ENCODE data around the gene SSRP1.

The SSRP1 gene

GRCh38 chr11:57336111-57336666 is 497 bp upstream of the SSRP1 start:
- DNase-seq: no peak

GRCh38 chr11:57335023-57335342 is 709 bp downstream of the SSRP1 start:
- DNase-seq: no peak

- DNase-seq: no peak
Observed at GRCh38 chr11:57332694-57333440, 2.8 kb downstream of the SSRP1 start.

- no peak for DNase-seq
Observed at GRCh38 chr11:57331720-57332119, 4.0 kb downstream of the SSRP1 start.

GRCh38 chr11:57330029-57330428 is 5.7 kb downstream of the SSRP1 start:
- no peak for DNase-seq

GRCh38 chr11:57327721-57328120 is 8.0 kb downstream of the SSRP1 start:
- DNase-seq: no peak

- no peak for DNase-seq
Observed at GRCh38 chr11:57325735-57326048, 10.0 kb downstream of the SSRP1 start.

- peak; percentile 92 for DNase-seq
Observed at GRCh38 chr11:57324886-57325734, 10.6 kb downstream of the SSRP1 start, which contains the start of gene TNKS1BP1. TSS of gene TNKS1BP1 (minus strand) at chr11:57324952. CDS start at chr11:57321885, 3,067 bp downstream.

- DNase-seq: no peak
Observed at GRCh38 chr11:57324154-57324885, 11.4 kb downstream of the SSRP1 start.

- DNase-seq: no peak
Observed at GRCh38 chr11:57323855-57324153, 11.9 kb downstream of the SSRP1 start.

- no peak for DNase-seq
Observed at GRCh38 chr11:57323167-57323854, 12.4 kb downstream of the SSRP1 start.

GRCh38 chr11:57322256-57323166 is 13.2 kb downstream of the SSRP1 start:
- DNase-seq: no peak

GRCh38 chr11:57321388-57322255 is 14.1 kb downstream of the SSRP1 start:
- DNase-seq: no peak

- no peak for DNase-seq
Observed at GRCh38 chr11:57320719-57321387, 14.8 kb downstream of the SSRP1 start.

GRCh38 chr11:57320067-57320718 is 15.5 kb downstream of the SSRP1 start:
- no peak for DNase-seq

GRCh38 chr11:57318178-57318577 is 17.5 kb downstream of the SSRP1 start:
- no peak for DNase-seq

GRCh38 chr11:57316017-57316416 is 19.7 kb downstream of the SSRP1 start:
- no peak for DNase-seq

- no peak for DNase-seq
Observed at GRCh38 chr11:57315491-57315890, 20.2 kb downstream of the SSRP1 start.

GRCh38 chr11:57314221-57314973 is 21.3 kb downstream of the SSRP1 start:
- no peak for DNase-seq
